CD4-positive, alpha-beta T cell (primary cell): Measurements from ENCODE around the gene TLCD4. TPM values are rescaled to one million over a fixed set of nuclear protein-coding genes. Genes with fewer than 3 reads are reported as not detected.

ENCODE experiments used
- ATAC-seq: fragments of 200-7000 bp; cut with Tn5 transposase; one replicate; pipeline ENCODE4 v1.10.0; 2022; ENCODE audit warnings: mild to moderate bottlenecking; ENCODE audit not compliant: poor library complexity
- CTCF ChIA-PET: fragments of 350-600 bp; sonication (Branson Sonifier 250); formaldehyde crosslinking; loops from one replicate; lab custom pipeline; 2021; ENCODE audit warnings: antibody characterized with exemption, inconsistent platforms; lab: Charles Lee
- POLR2A ChIA-PET: fragments of 350-600 bp; sonication (Branson Sonifier 250); formaldehyde crosslinking; loops from one replicate; lab custom pipeline; 2021; ENCODE audit warnings: antibody characterized with exemption, inconsistent platforms; lab: Charles Lee
- DNase-seq, 14 experiments: peaks; one replicate each; pipeline ENCODE4 v3.0.0-alpha.2; 2013 to 2020; ENCODE audit warnings: mixed read lengths in 2 of 14
- H3K27ac ChIP-seq, 2 donors: one replicate each; pipeline versions ENCODE4 v1.5.1 to v1.7.0; 2013; ENCODE audit warnings: low read length in 2 of 2, low read depth in 1 of 2, mild to moderate bottlenecking in 1 of 2
- H3K27me3 ChIP-seq, 2 experiments: 1 replicate in 1 of 2; 2 replicates in 1 of 2; pipeline versions ENCODE4 v1.6.1 to v1.7.0; 2013; ENCODE audit warnings: low read length in 2 of 2, control low read depth in 1 of 2, mild to moderate bottlenecking in 1 of 2, moderate library complexity in 1 of 2; ENCODE audit not compliant: insufficient read depth in 2 of 2, control insufficient read depth in 1 of 2
- H3K36me3 ChIP-seq: one replicate; pipeline ENCODE4 v1.6.1; 2013; ENCODE audit warnings: low read length, control low read depth; ENCODE audit not compliant: insufficient read depth
- H3K4me1 ChIP-seq: one replicate; pipeline ENCODE4 v1.6.1; 2013; ENCODE audit warnings: low read length, control low read depth; ENCODE audit not compliant: insufficient read depth
- H3K4me3 ChIP-seq: one replicate; pipeline ENCODE4 v1.5.1; 2013; ENCODE audit warnings: mild to moderate bottlenecking, low read length, moderate library complexity
- H3K9me3 ChIP-seq, 2 experiments: 1 replicate in 1 of 2; 2 replicates in 1 of 2; pipeline versions ENCODE4 v1.6.1 to v1.7.0; 2013; ENCODE audit warnings: low read length in 2 of 2, mild to moderate bottlenecking in 2 of 2, control low read depth in 1 of 2, moderate library complexity in 1 of 2; ENCODE audit not compliant: control insufficient read depth in 1 of 2, insufficient read depth in 1 of 2
- H3K27ac Mint-ChIP-seq: one replicate; pipeline ENCODE4 v1.8.0; 2020; ENCODE audit warnings: mixed read lengths
- H3K27me3 Mint-ChIP-seq: one replicate; pipeline ENCODE4 v1.8.0; 2021; ENCODE audit warnings: mixed read lengths
- H3K36me3 Mint-ChIP-seq: one replicate; pipeline ENCODE4 v1.8.0; 2021; ENCODE audit warnings: low read depth, mixed read lengths
- H3K4me1 Mint-ChIP-seq: one replicate; pipeline ENCODE4 v1.8.0; 2021; ENCODE audit warnings: low read depth, mixed read lengths
- H3K4me3 Mint-ChIP-seq: one replicate; pipeline ENCODE4 v1.8.0; 2020; ENCODE audit warnings: mild to moderate bottlenecking, mixed read lengths
- H3K9me3 Mint-ChIP-seq: one replicate; pipeline ENCODE4 v1.8.0; 2020; ENCODE audit warnings: mixed read lengths
- CTCF ChIP-seq: fragments of 200-600 bp; IDR thresholded peaks from one replicate; pipeline ENCODE4 v1.8.0; 2022; ENCODE audit warnings: antibody characterized with exemption, mild to moderate bottlenecking
- intact Hi-C, 2 experiments: fragments of 100-400 bp; cut with DNase I in 1 of 2; cut with micrococcal nuclease in 1 of 2; formaldehyde crosslinking; loops; one replicate each; pipeline versions ENCODE4 v1.15.1 to v1.9.0; 2023 to 2025; cut with DNase I, micrococcal nuclease
- total RNA-seq, 174 experiments: library from RNA in 2 of 174; stranded (reverse) in 2 of 174; gene quantifications; one replicate each; pipeline ENCODE4 v1.2.3 and lab custom pipeline; 2021 to 2026

The TLCD4 gene
- total RNA-seq, 2 experiments from 2014 or later, result 0.11 TPM; not detected in 1

- DNase-seq, result peak; percentile 14 to 75 (median 42)
- peak overlapping the region; percentile 69 for H3K4me3 ChIP-seq
- Mint-ChIP-seq H3K9me3 (no peaks in the 10 kb centered on the region), H3K4me3 (peak overlapping the region; percentile 96), H3K4me1 (peaks cover 4% of the 10 kb centered on the region), H3K27ac (no peak overlapping the region), H3K36me3 (peaks cover 4% of the 10 kb centered on the region), H3K27me3 (peaks cover 66% of the 10 kb centered on the region)
- peak; percentile 76 for TF ChIP-seq CTCF
- peaks cover 24 to 26% of the 10 kb centered on the region in 2 experiments for H3K27me3 ChIP-seq
- peaks cover 12% of the 10 kb centered on the region for H3K4me1 ChIP-seq
- no peak overlapping the region for H3K27ac ChIP-seq
- CTCF ChIA-PET, result interaction anchor here (0.8 to 1.7 kb wide), 2 partner anchors 29 to 117 kb away, joined by 3 to 7 read pairs; partner anchors contain the start of gene RWDD3
- intact Hi-C loops, result loop anchor here in 1 of 2 experiments (5.0 kb wide), 1 partner anchor 111 kb away; no protein-coding TSS in a partner anchor
- no peaks in the 10 kb centered on the region for H3K9me3 ChIP-seq
- peak; percentile 78 for ATAC-seq
- no peaks in the 10 kb centered on the region for H3K36me3 ChIP-seq
- POLR2A ChIA-PET, result interaction anchor here (0.8 to 2.2 kb wide), 3 partner anchors 41 to 117 kb away, joined by 3 to 15 read pairs (median 14); partner anchors contain the start of genes ALG14 and RWDD3
These were observed 462 bp upstream of the TLCD4 start for GRCh38 chr1:95116580-95117206.

GRCh38 chr1:95118067-95118499, 928 bp downstream of the TLCD4 start:
- no peaks in the 10 kb centered on the region for H3K9me3 ChIP-seq
- ATAC-seq (no peak), DNase-seq (peak in 2 of 14 experiments; percentile 5 to 46)
- Mint-ChIP-seq H3K4me3 (peak overlapping the region; percentile 90), H3K27ac (no peak overlapping the region), H3K27me3 (peaks cover 62% of the 10 kb centered on the region), H3K36me3 (peaks cover 4% of the 10 kb centered on the region), H3K9me3 (no peaks in the 10 kb centered on the region), H3K4me1 (peaks cover 4% of the 10 kb centered on the region)
- CTCF ChIA-PET, result interaction anchor here (0.9 to 1.7 kb wide), 2 partner anchors 33 to 116 kb away, joined by 4 to 7 read pairs; partner anchors contain the start of gene RWDD3
- H3K27me3 ChIP-seq, result peaks cover 32 to 35% of the 10 kb centered on the region in 2 experiments
- H3K4me1 ChIP-seq, result peaks cover 12% of the 10 kb centered on the region
- H3K36me3 ChIP-seq, result no peaks in the 10 kb centered on the region
- no peak for TF ChIP-seq CTCF
- intact Hi-C loops, result loop anchor here in 1 of 2 experiments (5.0 kb wide), 1 partner anchor 109 kb away; no protein-coding TSS in a partner anchor
- POLR2A ChIA-PET, result interaction anchor here (2.0 to 2.2 kb wide), 2 partner anchors 45 to 116 kb away, joined by 14 to 15 read pairs; partner anchors contain the start of genes ALG14 and RWDD3
- H3K27ac ChIP-seq, result no peak overlapping the region
- peak overlapping the region; percentile 45 for H3K4me3 ChIP-seq

GRCh38 chr1:95118710-95119109, 1.6 kb downstream of the TLCD4 start:
- Histone ChIP-seq H3K36me3 (no peaks in the 10 kb centered on the region), H3K4me3 (no peak overlapping the region), H3K27ac (no peak overlapping the region), H3K27me3 (peaks cover 32 to 35% of the 10 kb centered on the region in 2 experiments), H3K9me3 (no peaks in the 10 kb centered on the region), H3K4me1 (peaks cover 12% of the 10 kb centered on the region)
- Mint-ChIP-seq H3K27ac (no peak overlapping the region), H3K27me3 (peaks cover 62% of the 10 kb centered on the region), H3K36me3 (peaks cover 4% of the 10 kb centered on the region), H3K9me3 (no peaks in the 10 kb centered on the region), H3K4me1 (peaks cover 4% of the 10 kb centered on the region), H3K4me3 (peak overlapping the region; percentile 90)
- ATAC-seq (no peak), DNase-seq (no peak)
- intact Hi-C loops, result loop anchor here in 1 of 2 experiments (5.0 kb wide), 1 partner anchor 109 kb away; no protein-coding TSS in a partner anchor
- POLR2A ChIA-PET, result interaction anchor here (1.3 to 2.2 kb wide), 2 partner anchors 11 to 115 kb away, joined by 5 to 14 read pairs; partner anchors contain the start of gene RWDD3
- TF ChIP-seq CTCF, result no peak
- CTCF ChIA-PET, result no interaction called here
